T-helper 2 cell treated with Interferon-gamma antibody and Interleukin-4, amounts not matched to agents 5 μg/mL and 100 μg/mL, for 36 hours (primary cell): Measurements from ENCODE around the gene SPTBN2.

Experiments used
- DNase-seq: peaks from one replicate; pipeline ENCODE4 v3.0.0; 2021; ENCODE audit warnings: low spot score
- H3K27ac Mint-ChIP-seq: one replicate; pipeline ENCODE4 v1.8.0; 2021; ENCODE audit warnings: mild to moderate bottlenecking, mixed read lengths
- H3K27me3 Mint-ChIP-seq: one replicate; pipeline ENCODE4 v1.8.0; 2021; ENCODE audit warnings: low read depth, mixed read lengths
- H3K36me3 Mint-ChIP-seq: one replicate; pipeline ENCODE4 v1.8.0; 2021; ENCODE audit warnings: low read depth, mixed read lengths
- H3K4me1 Mint-ChIP-seq: one replicate; pipeline ENCODE4 v1.8.0; 2021; ENCODE audit warnings: low read depth, mixed read lengths
- H3K4me3 Mint-ChIP-seq: one replicate; pipeline ENCODE4 v1.8.0; 2022; ENCODE audit warnings: mild to moderate bottlenecking, moderate library complexity, mixed read lengths
- H3K9me3 Mint-ChIP-seq: one replicate; pipeline ENCODE4 v1.8.0; 2021; ENCODE audit warnings: mixed read lengths

The SPTBN2 gene

DNA sequence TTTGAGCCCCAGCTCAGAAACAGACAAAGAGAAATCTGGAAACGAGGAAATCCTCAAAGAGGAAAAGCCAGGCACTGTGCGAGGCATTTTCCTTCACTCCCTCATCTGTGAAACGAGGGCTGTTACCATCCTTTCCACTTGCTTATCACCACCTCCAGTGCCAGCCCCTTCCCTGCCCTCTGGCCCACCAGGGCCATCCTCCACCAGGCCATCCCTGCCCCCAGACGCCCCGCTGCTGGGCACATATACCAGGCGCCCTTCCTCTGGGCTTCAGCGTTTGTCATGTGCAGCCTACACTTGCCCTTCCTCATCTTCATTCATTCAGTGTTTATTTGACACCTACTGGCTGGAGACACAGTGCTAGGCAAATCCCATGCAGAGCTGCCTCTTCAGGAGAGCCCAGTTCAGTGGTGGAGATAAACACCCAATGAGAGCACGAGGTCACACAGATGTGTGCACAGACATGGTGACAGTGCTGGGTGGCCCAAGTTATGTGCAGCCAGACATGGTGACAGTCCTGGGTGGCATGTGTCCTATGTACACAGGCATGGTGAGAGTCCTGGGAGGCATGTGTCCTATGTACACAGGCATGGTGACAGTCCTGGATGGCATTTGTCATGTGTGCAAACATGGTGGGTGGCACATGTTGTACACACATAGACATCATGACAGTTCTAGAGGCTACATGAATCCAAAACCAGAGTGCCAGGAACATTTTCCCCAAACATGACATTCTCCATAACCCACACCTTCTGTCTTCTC is 9.7 kb downstream of the SPTBN2 start:
- no peaks in the 10 kb centered on the region for H3K36me3 Mint-ChIP-seq
- no peak for DNase-seq
- no peaks in the 10 kb centered on the region for H3K9me3 Mint-ChIP-seq
- H3K4me1 Mint-ChIP-seq = peaks cover 6% of the 10 kb centered on the region
- H3K27ac Mint-ChIP-seq = no peak overlapping the region
- H3K4me3 Mint-ChIP-seq = no peak overlapping the region
- peaks cover 13% of the 10 kb centered on the region for H3K27me3 Mint-ChIP-seq

GRCh38 chr11:66718320-66718971 is 10.6 kb downstream of the SPTBN2 start:
- Mint-ChIP-seq H3K4me1 (peaks cover 6% of the 10 kb centered on the region), H3K27ac (no peak overlapping the region), H3K27me3 (peaks cover 13% of the 10 kb centered on the region), H3K9me3 (no peaks in the 10 kb centered on the region), H3K36me3 (no peaks in the 10 kb centered on the region), H3K4me3 (no peak overlapping the region)
- DNase-seq = no peak

- Mint-ChIP-seq H3K27ac (no peak overlapping the region), H3K9me3 (no peaks in the 10 kb centered on the region), H3K4me1 (peaks cover 6% of the 10 kb centered on the region), H3K4me3 (no peak overlapping the region), H3K27me3 (peaks cover 10% of the 10 kb centered on the region), H3K36me3 (no peaks in the 10 kb centered on the region)
- DNase-seq = no peak
Measured at GRCh38 chr11:66717925-66718319, 11.1 kb downstream of the SPTBN2 start.

DNA sequence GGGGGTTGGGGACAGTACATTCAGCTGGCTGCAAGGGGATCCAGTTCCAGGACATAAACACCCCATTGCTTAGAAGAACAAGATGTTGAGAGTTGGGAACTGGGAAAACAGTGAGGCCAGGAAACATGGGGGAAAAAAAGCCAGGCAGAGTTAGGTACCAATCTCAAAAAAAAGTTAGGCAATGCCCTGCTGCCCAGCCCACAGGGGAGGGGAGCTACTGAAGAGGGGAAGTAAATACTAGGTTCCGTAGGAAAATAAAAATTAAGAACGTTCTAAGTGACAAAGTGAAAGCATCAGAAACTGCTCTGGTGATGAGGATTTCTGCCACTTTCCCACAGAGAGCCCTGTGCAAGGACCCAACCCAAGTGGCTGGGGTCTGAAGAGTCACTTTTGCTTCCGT is 12.0 kb downstream of the SPTBN2 start:
- Mint-ChIP-seq H3K36me3 (no peaks in the 10 kb centered on the region), H3K4me3 (no peak overlapping the region), H3K4me1 (peaks cover 6% of the 10 kb centered on the region), H3K9me3 (no peaks in the 10 kb centered on the region), H3K27ac (no peak overlapping the region), H3K27me3 (peaks cover 8% of the 10 kb centered on the region)
- DNase-seq = no peak

GRCh38 chr11:66715346-66716085 is 13.5 kb downstream of the SPTBN2 start:
- DNase-seq = no peak
- H3K9me3 Mint-ChIP-seq = no peaks in the 10 kb centered on the region
- H3K4me1 Mint-ChIP-seq = peaks cover 5% of the 10 kb centered on the region
- no peak overlapping the region for H3K4me3 Mint-ChIP-seq
- H3K27ac Mint-ChIP-seq = no peak overlapping the region
- H3K36me3 Mint-ChIP-seq = no peaks in the 10 kb centered on the region
- peaks cover 11% of the 10 kb centered on the region for H3K27me3 Mint-ChIP-seq

DNA sequence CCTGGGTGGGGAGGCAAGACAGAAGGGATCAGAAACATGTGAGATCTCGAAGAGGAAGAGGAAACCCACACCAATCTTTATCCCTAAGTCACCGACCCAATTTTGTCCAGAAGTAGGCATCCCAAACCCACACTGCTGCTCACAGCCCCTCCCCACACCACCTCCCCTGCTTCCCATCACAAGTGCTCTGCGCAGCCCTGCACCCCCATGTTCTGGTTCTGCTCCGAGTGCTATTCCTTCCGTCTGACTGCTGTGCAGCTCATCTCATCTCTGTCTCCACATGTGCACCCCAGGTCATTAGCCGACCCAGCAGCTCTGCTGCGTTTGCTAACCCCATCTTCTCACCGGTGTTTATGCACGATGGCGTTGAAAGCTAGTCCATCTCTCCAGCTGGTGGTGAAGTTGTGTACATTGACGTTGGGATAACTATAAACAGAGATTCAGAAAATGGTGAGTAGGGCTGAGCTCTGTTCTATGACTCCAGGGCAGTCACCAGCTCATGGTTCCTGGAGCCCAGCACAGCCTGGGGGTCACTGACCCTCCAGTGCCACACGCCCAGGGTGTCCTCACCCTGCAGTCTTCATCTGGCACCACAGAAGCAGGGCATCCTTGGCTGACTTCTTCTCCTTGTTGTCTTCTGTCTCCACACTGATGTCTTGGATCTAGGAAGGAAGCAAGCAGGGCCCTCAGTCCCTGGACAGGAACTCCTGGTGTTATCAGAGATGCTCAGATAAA is 15.1 kb downstream of the SPTBN2 start:
- Mint-ChIP-seq H3K36me3 (no peaks in the 10 kb centered on the region), H3K27me3 (peaks cover 11% of the 10 kb centered on the region), H3K27ac (no peak overlapping the region), H3K9me3 (no peaks in the 10 kb centered on the region), H3K4me1 (no peaks in the 10 kb centered on the region), H3K4me3 (no peak overlapping the region)
- no peak for DNase-seq

DNA sequence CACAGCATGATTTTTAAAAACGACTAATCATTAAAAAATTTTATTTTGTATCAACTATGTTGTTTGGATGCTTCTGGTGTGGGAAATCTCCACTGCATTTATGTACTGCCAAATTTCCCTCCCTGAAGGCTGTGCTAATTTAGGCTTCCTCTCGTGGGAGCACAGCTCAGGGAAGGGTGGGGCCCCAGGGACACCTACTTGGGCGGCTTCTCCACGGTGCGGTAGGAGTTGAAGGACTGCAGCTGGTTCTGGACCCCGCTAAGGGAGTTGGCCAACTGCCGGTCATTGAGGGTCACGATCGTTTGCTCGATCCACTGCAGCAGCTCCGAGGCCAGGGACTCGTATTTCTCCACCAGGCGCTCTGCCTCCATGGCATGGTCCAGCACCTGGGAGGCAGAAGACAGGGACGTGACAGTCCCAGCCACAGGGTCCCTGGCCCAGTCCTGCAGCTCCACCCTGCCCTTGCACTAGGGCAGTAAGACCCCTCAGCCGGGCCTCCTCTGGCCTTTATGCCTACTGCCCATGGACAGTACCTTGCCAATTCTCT is 18.6 kb downstream of the SPTBN2 start:
- DNase-seq = no peak
- Mint-ChIP-seq H3K4me1 (no peaks in the 10 kb centered on the region), H3K36me3 (no peaks in the 10 kb centered on the region), H3K27ac (no peak overlapping the region), H3K27me3 (peaks cover 11% of the 10 kb centered on the region), H3K4me3 (no peak overlapping the region), H3K9me3 (no peaks in the 10 kb centered on the region)

DNA sequence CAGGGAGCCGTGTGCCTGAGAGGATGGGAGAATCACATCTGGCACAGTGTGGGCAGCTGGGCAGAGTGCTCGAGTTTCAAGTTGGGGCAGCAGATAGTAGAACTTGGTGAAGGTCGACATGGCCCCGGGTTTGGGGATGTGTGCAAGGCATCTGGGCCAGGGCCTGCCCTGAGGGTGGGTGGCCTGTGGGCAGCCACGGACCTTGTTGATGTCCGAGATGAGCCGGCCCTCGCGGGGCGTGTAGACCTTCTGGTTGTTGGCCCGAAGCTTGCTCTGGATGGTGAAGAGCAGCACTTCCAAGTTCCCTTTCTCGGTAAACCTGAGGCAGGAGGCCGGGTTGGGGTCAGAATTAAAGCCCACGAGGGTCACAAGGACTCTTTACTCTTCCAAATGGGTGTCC is 20.3 kb downstream of the SPTBN2 start:
- no peak overlapping the region for H3K27ac Mint-ChIP-seq
- peaks cover 6% of the 10 kb centered on the region for H3K27me3 Mint-ChIP-seq
- no peaks in the 10 kb centered on the region for H3K36me3 Mint-ChIP-seq
- H3K4me1 Mint-ChIP-seq = no peaks in the 10 kb centered on the region
- no peak for DNase-seq
- no peak overlapping the region for H3K4me3 Mint-ChIP-seq
- H3K9me3 Mint-ChIP-seq = no peaks in the 10 kb centered on the region

- no peak overlapping the region for H3K4me3 Mint-ChIP-seq
- H3K27me3 Mint-ChIP-seq = peaks cover 3% of the 10 kb centered on the region
- no peaks in the 10 kb centered on the region for H3K36me3 Mint-ChIP-seq
- no peaks in the 10 kb centered on the region for H3K9me3 Mint-ChIP-seq
- H3K27ac Mint-ChIP-seq = no peak overlapping the region
- no peak for DNase-seq
- no peaks in the 10 kb centered on the region for H3K4me1 Mint-ChIP-seq
Measured at GRCh38 chr11:66708094-66708493, 20.9 kb downstream of the SPTBN2 start.

DNA sequence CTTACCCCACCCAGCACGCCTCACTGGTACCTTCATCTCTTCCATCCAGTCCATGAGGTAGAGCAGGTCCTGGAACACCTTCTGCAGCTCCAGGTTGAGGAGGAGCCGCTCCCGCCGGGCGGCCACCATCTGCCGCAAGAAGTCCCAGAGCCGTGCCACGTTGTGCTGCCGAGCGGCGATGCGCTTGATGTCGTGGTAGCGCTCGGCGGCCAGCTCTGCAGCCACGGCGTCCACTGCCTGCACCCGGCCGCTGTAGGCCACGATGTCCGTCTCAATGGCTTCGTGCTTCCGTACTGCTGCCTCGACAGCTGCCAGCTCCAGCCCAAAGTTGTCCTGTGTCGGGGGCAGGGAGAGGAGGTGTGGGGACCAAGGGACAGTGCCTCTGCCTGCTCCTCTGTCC is 21.5 kb downstream of the SPTBN2 start:
- no peak overlapping the region for H3K27ac Mint-ChIP-seq
- no peak overlapping the region for H3K4me3 Mint-ChIP-seq
- H3K36me3 Mint-ChIP-seq = no peaks in the 10 kb centered on the region
- H3K9me3 Mint-ChIP-seq = no peaks in the 10 kb centered on the region
- peaks cover 3% of the 10 kb centered on the region for H3K27me3 Mint-ChIP-seq
- no peak for DNase-seq
- H3K4me1 Mint-ChIP-seq = no peaks in the 10 kb centered on the region

DNA sequence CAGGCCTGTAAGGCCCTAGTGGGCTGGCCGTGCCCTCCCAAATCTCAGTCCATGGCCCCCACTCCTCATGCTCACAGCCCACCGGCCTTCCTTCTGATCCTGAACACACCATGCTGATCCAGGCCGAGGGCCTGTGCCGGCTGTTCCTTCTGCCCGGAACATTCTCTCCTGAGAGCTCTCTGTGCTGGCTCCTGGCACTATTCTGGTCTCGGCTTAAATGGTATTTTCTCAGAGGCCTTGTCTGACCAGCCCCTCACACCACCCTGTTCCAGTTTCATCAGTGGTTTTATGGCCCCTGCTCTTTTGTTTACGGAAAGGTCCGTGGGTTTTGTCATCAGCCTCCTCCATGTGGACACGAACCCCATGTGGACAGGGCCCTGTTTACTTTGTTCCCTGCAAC is 22.0 kb downstream of the SPTBN2 start:
- H3K36me3 Mint-ChIP-seq = no peaks in the 10 kb centered on the region
- H3K9me3 Mint-ChIP-seq = no peaks in the 10 kb centered on the region
- no peak overlapping the region for H3K27ac Mint-ChIP-seq
- no peaks in the 10 kb centered on the region for H3K4me1 Mint-ChIP-seq
- no peak for DNase-seq
- H3K4me3 Mint-ChIP-seq = no peak overlapping the region
- H3K27me3 Mint-ChIP-seq = peaks cover 3% of the 10 kb centered on the region

DNA sequence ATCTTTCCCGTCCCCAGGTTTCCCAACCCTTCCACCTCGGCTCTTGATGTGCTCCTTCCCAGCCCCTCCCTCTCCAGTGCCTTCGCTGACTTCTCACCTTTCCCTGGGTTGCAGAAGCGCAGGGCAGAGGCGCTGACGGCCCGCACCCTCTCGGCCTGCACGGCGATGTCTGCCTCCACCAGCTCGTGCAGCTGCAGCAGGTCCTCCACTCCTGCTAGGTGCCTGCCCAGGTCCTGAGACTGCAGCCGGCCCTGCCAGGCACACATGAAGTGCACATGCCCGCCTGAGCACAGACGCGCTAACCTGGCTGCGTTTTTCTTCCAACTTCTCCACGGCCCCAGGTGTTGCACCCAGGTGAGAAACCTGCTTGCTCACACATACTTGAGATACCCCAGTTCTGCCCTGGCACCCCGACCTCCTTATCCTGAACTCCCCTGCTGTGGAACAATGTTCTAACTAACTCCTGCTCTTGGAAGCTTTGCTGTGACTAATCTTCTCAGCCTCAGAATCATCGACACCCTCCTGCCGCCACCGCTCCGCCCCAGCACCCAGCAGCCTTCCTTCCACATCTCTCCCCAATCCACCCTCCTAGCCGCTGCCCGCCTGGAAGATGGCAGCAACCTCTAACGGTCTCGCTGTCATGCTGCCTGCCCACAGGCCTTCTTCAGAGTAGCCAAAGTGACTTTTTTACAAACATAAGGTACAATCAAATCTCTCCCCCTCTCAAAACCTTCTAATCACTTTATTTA is 23.3 kb downstream of the SPTBN2 start:
- H3K27ac Mint-ChIP-seq = no peak overlapping the region
- DNase-seq = no peak
- no peaks in the 10 kb centered on the region for H3K9me3 Mint-ChIP-seq
- no peaks in the 10 kb centered on the region for H3K4me1 Mint-ChIP-seq
- H3K27me3 Mint-ChIP-seq = no peaks in the 10 kb centered on the region
- no peaks in the 10 kb centered on the region for H3K36me3 Mint-ChIP-seq
- H3K4me3 Mint-ChIP-seq = no peak overlapping the region

- H3K27me3 Mint-ChIP-seq = no peaks in the 10 kb centered on the region
- DNase-seq = no peak
- H3K27ac Mint-ChIP-seq = no peak overlapping the region
- no peaks in the 10 kb centered on the region for H3K36me3 Mint-ChIP-seq
- H3K4me1 Mint-ChIP-seq = no peaks in the 10 kb centered on the region
- H3K9me3 Mint-ChIP-seq = no peaks in the 10 kb centered on the region
- no peak overlapping the region for H3K4me3 Mint-ChIP-seq
Measured at GRCh38 chr11:66704659-66705360, 24.2 kb downstream of the SPTBN2 start.
